Stimulated activated CD4-positive, alpha-beta T cell treated with anti-CD3 and anti-CD28 coated beads, Interleukin-15, amount 100 ng/mL, for 24 hours (primary cell): ENCODE measurements around the gene DGCR8.
A peak's percentile ranks its signal among the peaks of the same experiment; 100 is the strongest.

Experiments used
- DNase-seq: peaks from one replicate; pipeline ENCODE4 v3.0.0-alpha.2; 2020

DGCR8 gene

GRCh38 chr22:20079745-20080444, at the start of gene DGCR8:
Gene DGCR8, plus strand, starts transcription at chr22:20080241. Its CDS starts 5,723 bp downstream, at chr22:20085964.
- DNase-seq = peak; percentile 78

GRCh38 chr22:20031732-20032406, 48.2 kb upstream of the DGCR8 start:
- DNase-seq = peak; percentile 23

DNA sequence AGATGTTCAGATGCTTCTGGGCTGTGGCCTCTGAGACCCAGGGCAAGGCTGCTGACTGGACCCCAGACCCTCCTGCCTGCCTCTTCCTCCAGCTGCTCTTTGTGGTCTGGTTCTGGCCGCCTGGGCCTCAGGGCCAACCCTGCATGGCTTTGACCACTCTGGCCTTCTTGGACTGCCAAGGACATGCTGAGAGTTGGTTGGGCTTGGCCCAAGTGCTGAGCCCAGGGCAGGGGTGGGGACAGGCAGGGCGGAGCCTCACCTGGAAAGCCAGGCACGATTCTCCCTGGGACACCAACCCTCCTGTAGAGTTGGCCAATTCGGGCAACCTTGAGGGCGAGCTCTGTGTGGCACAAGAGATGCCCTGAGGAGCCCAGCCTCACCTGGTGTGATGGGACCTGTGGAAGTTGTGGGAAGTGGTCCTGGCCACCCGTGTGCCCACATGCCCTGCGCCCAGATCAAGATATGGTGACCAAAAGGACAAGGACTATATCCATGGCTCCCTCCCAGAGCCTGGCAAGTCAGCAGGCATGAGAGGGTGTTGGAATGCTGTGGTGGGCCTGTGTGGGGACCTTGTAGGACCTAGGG, 47.5 kb upstream of the DGCR8 start:
- no peak for DNase-seq

DNA sequence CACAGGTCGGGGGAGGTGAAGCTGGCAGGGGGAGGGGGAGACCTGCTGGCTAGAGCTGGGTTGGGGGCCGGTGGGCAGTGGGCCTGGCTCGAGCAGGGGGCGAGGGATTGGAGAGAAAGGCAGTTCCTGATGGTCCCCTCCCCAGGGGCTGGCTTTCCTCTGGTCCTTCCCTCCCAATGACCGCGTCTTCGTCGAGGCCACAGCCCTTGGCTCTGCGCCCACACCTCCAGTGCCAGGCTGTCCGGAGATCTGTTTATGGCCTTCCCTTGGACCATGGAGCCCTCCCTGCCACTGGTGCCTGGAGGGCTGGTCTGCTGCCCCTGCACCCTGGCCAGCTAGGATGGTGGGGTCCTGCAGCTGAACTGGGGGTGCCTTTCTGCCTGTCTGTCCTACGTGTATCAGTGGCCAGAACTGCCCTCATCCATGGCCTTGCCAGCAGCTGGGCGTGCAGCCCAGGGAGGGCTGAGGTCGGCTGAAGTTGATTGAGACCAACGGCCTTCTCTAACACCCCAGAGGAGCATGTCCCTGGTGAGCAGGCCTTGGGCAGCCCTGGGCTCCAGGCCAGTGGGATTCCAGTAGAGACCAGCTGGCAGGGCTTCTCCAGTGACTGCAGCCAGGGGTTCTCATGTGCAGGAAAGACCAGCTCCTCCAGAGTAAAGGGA, 46.9 kb upstream of the DGCR8 start:
- DNase-seq = no peak

DNA sequence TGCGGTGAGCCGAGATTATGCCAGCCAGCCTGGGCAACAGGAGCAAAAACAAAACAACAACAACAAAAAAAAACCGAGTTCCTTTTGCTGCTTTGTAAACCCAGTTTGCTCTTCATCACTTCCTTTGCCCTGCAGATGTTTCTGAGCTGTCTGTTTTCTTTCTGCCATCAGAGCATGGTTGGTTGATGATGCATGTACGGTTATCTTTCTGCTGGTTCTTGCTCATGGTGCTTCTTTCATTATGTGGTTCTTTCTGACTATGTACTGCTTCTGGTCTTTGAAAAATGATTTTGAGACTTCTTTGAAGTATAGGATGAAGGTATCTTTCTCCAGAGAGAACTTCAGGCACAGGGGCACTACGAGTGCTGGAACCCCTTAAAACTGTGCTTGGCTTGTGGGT, 45.9 kb upstream of the DGCR8 start:
- no peak for DNase-seq

DNA sequence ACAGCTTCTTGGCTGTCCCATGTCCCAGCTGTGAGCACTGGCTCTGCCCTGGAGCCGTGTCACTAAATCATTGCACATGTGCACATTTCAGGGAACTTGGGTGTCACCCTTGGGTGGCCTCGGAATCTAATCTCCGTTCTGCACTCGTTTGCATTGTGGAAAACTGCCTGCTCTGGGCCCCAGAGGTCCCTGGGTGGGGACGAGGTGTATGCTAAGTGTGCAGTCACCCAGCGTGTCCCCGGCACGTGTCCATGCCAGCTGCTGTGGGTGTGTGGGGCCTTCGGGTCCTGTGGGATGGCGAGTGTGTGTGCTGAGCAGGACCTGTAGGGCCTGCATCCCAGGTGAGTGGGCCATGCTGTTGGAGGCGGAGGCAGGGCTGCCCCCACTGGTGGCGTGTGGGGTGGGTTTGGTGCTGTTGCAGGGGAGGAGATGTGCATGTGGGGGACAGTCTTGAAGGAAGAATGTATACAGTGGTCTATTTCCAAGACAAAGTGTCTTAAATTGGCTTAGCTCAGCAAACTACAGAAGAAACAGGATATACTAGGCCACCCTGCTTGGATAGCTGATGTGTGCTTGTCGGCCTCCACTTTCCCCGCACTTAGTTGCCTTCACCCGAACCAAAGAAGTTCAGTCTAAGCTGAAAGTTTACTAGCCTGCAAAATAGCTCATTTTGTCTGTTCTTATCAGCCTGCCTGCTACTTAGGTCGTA, 44.5 kb upstream of the DGCR8 start:
- no peak for DNase-seq

- DNase-seq = no peak
Measured at GRCh38 chr22:20036084-20036482, 44.0 kb upstream of the DGCR8 start.

GRCh38 chr22:20036535-20037392, 43.3 kb upstream of the DGCR8 start:
- DNase-seq = no peak

DNA sequence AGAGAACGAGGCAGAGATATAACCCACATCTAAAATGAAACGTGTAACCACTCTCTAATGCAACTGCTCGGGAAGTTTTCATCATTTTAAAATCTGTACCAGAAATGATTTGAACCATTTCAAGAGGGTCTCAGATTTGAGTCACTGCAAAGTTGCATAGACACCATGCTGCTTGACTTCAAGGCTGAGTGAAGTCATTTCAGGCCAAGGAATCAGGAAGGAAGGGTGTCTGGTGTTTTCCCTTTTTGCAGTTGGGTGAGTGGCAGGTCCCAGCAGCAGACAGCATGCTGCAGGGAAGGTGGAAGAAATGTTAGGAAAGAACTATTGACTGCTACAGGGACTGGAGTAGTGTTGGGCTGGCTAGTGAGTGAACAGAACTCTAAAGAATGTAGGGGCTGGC, 42.6 kb upstream of the DGCR8 start:
- DNase-seq = no peak

DNA sequence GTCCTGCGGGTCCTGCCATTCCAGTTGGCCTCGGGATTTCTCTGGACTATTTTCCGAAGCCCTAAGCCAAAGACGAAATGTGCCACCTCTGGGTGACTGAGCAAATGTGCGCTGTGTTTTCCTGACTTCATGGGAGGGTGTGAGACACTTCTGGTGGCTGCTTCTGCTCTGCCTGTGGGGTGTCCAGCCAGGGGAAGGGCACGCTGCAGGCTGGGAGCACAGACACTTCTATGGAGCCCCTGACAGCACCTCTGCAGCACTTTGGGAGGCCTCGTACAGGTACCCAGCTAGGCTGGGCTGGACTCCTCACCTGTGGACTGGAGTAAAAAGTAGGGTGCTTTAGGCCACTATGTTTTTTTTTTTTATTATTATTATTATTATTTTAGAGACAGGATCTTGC, 41.5 kb upstream of the DGCR8 start:
- DNase-seq = no peak

- DNase-seq = no peak
Measured at GRCh38 chr22:20039683-20040325, 40.2 kb upstream of the DGCR8 start.

DNA sequence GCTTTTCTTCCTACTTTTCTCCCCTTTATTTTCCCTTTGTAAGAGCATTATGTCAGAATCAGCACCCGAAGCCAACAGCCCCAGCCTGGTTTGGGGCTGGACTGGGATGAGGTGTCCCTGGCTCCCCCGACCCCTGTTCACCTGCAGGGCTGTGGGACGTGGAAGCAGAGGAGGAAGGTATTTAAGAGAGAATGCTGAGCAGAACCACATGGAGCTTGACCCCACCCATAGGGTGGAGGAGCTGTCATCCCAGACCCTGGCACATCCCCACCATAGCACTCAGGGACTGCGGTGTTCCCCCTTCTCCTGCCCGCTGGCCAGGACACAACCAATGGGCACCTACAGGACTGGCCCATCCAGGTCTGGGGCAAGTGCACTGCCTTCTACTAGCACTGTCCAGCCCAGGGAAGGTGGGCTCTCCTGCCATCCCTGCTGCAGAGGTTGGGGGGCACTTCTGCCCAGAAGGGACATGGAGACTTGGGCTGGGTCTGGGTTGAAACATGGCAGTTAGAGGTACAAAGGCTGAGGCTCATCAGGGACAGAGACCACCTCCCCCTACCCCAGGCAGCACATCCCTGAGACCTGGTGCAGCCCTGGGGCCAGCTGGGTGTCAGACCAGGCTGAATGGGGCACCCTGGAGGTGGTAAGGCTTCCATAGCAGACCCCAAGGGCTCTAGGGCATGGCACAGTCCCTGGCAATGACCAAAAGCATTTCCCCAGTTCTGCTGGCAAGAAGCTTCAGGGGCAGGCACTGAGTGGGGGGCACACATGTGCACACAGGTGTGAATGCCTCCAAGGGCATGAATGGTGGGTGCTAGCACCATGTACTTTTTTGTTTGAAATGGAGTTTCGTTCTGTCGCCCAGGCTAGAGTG, 39.5 kb upstream of the DGCR8 start:
- DNase-seq = no peak

DNA sequence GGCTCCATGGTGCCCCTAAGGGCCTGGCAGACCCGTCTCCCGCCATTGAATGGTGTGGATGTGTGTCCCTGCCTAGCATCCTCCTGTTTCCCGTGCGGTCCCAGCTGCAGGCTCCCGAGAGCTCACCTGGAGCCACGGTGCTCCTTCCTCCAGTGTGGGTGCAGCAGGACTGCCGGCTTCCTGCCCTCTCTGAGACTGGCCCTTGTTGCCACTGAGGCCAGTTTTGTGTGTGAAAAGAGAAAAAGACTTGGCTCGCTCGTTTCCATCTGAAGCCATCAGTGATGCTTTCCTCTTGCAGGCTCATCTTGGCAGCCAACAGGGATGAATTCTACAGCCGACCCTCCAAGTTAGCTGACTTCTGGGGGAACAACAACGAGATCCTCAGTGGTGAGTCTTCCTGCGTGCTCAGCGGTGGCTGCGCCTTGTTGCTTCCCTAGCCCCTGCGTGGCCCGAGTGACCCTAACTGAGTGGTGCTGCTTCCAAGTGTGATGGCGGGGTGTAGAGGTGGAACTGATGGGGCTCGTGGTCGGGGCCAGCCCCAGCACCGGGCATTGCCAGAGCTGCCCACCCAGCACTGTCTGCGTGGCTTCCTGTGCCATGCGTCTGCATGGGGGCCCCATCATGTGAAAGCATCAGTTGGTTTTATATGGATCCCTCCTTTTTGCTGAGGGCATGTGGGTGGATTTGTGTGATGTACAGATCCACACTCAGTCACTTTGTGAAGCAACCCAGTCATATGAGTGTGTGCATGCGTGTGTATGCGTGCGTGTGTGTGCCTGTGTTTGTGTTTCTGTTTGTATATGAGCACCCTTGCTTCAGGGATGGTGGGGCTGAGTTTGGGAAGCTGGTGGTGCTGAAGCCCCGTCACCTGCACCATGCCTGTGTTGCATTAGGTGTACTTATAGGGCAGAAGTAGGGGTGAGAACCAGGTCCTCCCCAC, 36.7 kb upstream of the DGCR8 start:
- no peak for DNase-seq

GRCh38 chr22:20043997-20044342, 36.1 kb upstream of the DGCR8 start:
- no peak for DNase-seq

DNA sequence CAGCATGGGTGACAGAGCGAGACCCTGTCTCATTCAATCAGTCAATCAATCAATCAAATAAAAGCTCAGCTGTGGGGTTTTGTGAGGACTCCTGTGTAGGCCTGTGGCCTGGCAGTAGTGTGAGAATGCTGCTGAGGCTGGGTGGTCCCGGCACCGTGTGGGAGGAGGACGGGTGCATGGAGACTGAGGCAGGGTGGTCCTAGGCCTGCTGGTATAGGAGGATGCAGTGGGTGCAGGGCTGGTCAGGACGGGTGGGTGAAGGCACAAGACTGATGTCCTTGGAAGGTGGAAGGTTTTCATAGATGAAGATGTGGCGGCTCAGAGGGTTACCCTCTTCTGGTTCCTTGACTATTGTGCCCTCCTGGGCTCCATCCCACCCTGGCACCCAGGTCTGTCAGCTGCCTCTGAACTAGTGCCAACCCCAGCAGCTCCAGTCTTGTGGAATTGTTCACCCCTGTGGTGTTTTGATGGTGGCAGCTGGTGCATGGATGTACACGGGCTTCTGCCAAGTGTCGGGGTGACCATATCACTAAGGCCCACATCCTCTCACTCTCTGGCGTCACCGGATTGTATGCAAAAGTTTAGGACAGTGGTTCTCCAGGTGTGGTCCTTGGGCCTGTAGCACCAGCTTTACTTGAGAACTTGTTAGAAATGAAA, 35.4 kb upstream of the DGCR8 start:
- no peak for DNase-seq

- no peak for DNase-seq
Measured at GRCh38 chr22:20046730-20047129, 33.3 kb upstream of the DGCR8 start.

- no peak for DNase-seq
Measured at GRCh38 chr22:20051927-20052308, 28.1 kb upstream of the DGCR8 start.

DNA sequence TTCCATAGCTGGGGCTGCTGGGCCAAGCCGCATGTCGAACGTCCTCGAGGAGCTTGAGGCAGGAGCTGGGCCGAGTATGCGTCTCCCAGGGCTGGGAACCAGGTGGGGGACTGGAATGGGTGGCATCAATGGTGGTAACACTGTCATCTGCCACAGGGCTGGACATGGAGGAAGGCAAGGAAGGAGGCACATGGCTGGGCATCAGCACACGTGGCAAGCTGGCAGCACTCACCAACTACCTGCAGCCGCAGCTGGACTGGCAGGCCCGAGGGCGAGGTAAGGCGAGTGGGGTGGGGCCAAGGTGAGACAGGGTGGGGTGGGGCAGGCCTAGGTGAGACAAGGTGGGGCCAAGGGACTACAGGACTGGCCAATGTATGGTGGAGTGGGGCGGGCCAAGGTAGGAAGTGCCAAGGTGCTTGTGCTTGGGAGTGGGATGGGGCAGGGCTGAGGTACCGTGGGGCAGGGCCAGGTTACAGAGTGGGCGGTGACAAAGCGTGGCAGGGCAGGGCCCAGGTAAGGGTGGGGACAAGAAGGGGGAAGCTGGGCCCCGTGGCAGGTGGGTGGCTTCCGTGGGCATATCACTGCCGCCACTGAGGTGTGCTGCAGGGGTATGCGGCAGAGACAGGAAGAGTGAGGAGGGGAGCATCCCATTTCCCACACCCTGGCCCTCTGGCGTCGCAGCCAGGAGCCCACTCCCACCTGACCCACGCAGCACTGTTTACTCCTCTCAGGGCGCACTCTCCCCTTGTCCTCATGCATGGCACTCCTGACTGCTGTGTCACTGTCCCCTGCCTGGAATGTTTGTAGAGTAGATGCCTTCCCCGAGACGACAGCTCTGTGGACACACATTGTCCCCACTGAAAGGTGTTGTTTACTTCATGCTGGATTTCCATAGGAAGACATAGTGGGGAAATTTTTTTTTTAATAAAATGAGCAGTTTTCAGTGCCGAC, 27.5 kb upstream of the DGCR8 start:
- no peak for DNase-seq
